ENCODE data around the gene CDCA4. TPM values are rescaled to one million over a fixed set of nuclear protein-coding genes. Genes with fewer than 3 reads are reported as not detected.

Gene CDCA4
- polyA plus RNA-seq, 1 of the 3 experiments (the other 2 are of a cell fraction): 26.8 TPM

DNA sequence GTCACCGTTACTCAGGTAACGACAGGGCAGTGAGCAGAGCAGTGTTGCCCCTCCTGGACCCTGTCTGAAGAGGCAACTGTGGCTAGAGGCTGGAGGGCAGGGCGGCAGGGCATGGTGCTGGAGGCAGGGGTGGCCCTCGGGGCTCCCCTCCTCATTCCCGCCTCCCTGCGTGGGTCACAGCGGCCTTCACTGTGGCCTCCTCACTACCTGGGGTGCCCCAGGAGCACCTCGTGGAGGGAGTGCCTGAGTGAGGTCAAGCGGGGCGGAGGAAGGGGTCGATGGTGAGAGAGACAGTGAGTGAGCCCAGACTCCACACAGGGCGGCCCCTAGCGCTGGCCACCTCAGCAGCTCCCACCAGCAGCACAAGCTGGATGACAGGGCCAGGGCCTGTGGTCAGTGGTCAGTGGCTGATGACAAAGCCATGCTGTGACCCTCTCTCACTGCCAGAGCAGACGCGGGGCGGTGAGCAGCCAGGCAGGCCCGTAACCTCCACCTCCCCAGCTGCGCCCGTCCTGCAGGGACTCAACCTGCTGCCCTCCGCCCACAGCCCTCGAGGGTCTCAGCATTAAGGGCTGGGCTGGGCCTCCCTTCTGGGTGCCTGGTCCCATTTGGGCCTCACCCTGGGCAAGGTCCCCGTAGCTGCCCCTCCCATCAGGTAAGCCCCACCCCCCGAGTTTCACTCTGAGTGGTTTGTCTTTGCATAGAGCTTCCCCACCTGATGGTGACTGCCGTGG lies 26.6 kb upstream of the CDCA4 start:
- peak; percentile 19 for DNase-seq
- H3K9me2 ChIP-seq: no peaks in the 10 kb centered on the region
- H3K36me3 ChIP-seq (replicated peaks in 1 of 2; ENCODE audit: control insufficient read depth in 1 of 2, insufficient read depth in 2 of 2, low read length in 1 of 2): no peaks in the 10 kb centered on the region
- H3K79me2 ChIP-seq (ENCODE audit: insufficient read depth): no peaks in the 10 kb centered on the region
- H3K9ac ChIP-seq: no peak overlapping the region
- ChIA-PET POLR2A (no interaction called here), CTCF (interaction anchor here (0.7 to 8.1 kb wide), 7 partner anchors 10 to 153 kb away, joined by 4 to 284 read pairs (median 51); partner anchors contain the start of gene CDCA4)
- H3F3A ChIP-seq (replicated peaks; ENCODE audit: insufficient read depth): peaks cover 8% of the 10 kb centered on the region
- 68% methylated on average over 14 of the region's 24 CpGs for WGBS (ENCODE audit: low lambda C conversion rate)
- H3K4me2 ChIP-seq: no peak overlapping the region
- H4K20me1 ChIP-seq (ENCODE audit: insufficient read depth): no peaks in the 10 kb centered on the region
- H3K4me3 ChIP-seq (ENCODE audit: low read depth in 2 of 2, low read length in 1 of 2): no peak overlapping the region
- H2AFZ ChIP-seq (ENCODE audit: low read depth): no peak overlapping the region
- H3K27me3 ChIP-seq (ENCODE audit: insufficient read depth): no peaks in the 10 kb centered on the region
- H3K9me3 ChIP-seq: no peaks in the 10 kb centered on the region
- H3K4me1 ChIP-seq (ENCODE audit: control insufficient read depth in 1 of 2, insufficient read depth in 2 of 2, low read depth in 1 of 2, low read length in 1 of 2): peaks cover 0 to 5% of the 10 kb centered on the region in 2 experiments; a peak in 1 of 4 replicates
- H3K27ac ChIP-seq (ENCODE audit: low read depth in 2 of 2, low read length in 1 of 2): no peak overlapping the region
- TF ChIP-seq JUND (IDR thresholded peaks at IDR 0.05) (no peak), GATA2 (CRISPR knock-in tag; IDR thresholded peaks at IDR 0.05) (no peak), NFIC (IDR thresholded peaks at IDR 0.05; ENCODE audit: borderline replicate concordance) (no peak), FOXM1 (IDR thresholded peaks at IDR 0.05; ENCODE audit: low read depth) (no peak), PBX3 (IDR thresholded peaks at IDR 0.05) (no peak), CHD2 (IDR thresholded peaks at IDR 0.05; ENCODE audit: low read length, partially characterized antibody) (no peak), TEAD4 (IDR thresholded peaks at IDR 0.05; ENCODE audit: borderline replicate concordance, insufficient read depth) (no peak), IRF3 (IDR thresholded peaks at IDR 0.05; ENCODE audit: low read depth, low read length) (no peak), ELF1 (IDR thresholded peaks at IDR 0.05) (no peak), USF1 (IDR thresholded peaks at IDR 0.05; ENCODE audit: borderline replicate concordance, low read depth) (no peak), SMC3 (IDR thresholded peaks at IDR 0.05; ENCODE audit: low read depth, low read length) (no peak), USF2 (IDR thresholded peaks at IDR 0.05; ENCODE audit: borderline replicate concordance, low read depth, low read length) (no peak), MXI1 (IDR thresholded peaks at IDR 0.05; ENCODE audit: low read depth, low read length) (no peak), GABPA (IDR thresholded peaks at IDR 0.05; ENCODE audit: low read depth) (no peak), YY1 (IDR thresholded peaks at IDR 0.05; ENCODE audit: low read depth) (no peak), CTCF (IDR thresholded peaks at IDR 0.05) (no peak), RFX5 (IDR thresholded peaks at IDR 0.05; ENCODE audit: low read length) (no peak)
- TF ChIP-seq, protein P1, sequence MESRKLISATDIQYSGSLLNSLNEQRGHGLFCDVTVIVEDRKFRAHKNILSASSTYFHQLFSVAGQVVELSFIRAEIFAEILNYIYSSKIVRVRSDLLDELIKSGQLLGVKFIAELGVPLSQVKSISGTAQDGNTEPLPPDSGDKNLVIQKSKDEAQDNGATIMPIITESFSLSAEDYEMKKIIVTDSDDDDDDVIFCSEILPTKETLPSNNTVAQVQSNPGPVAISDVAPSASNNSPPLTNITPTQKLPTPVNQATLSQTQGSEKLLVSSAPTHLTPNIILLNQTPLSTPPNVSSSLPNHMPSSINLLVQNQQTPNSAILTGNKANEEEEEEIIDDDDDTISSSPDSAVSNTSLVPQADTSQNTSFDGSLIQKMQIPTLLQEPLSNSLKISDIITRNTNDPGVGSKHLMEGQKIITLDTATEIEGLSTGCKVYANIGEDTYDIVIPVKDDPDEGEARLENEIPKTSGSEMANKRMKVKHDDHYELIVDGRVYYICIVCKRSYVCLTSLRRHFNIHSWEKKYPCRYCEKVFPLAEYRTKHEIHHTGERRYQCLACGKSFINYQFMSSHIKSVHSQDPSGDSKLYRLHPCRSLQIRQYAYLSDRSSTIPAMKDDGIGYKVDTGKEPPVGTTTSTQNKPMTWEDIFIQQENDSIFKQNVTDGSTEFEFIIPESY (IDR thresholded peaks at IDR 0.05; ENCODE audit: borderline replicate concordance, low read depth): no peak
